Endodermal cell (in vitro differentiated cells): ENCODE results near the gene FOXL3. TPM values are rescaled to one million over a fixed set of nuclear protein-coding genes. Genes with fewer than 3 reads are reported as not detected.

ENCODE experiments used
- DNase-seq: peaks from one replicate; pipeline ENCODE4 v3.0.0-alpha.2; 2017
- H3K27ac ChIP-seq: 2 replicates; pipeline ENCODE4 v1.5.1; 2013; ENCODE audit warnings: mild to moderate bottlenecking, low read depth, low read length, moderate library complexity
- H3K27me3 ChIP-seq: 2 replicates; pipeline ENCODE4 v1.6.1; 2013; ENCODE audit warnings: mild to moderate bottlenecking, low read length, moderate library complexity; ENCODE audit not compliant: insufficient read depth, control insufficient read depth, poor library complexity, severe bottlenecking
- H3K36me3 ChIP-seq: 2 replicates; pipeline ENCODE4 v1.7.0; 2013; ENCODE audit warnings: mild to moderate bottlenecking, low read length, moderate library complexity; ENCODE audit not compliant: control insufficient read depth, insufficient read depth
- H3K4me1 ChIP-seq: one replicate; pipeline ENCODE4 v1.7.0; 2013; ENCODE audit warnings: low read length; ENCODE audit not compliant: control insufficient read depth, insufficient read depth
- H3K4me3 ChIP-seq: 2 replicates; pipeline ENCODE4 v1.5.1; 2013; ENCODE audit warnings: mild to moderate bottlenecking, low read length, moderate library complexity
- H3K9ac ChIP-seq: 2 replicates; pipeline ENCODE4 v1.6.1; 2013; ENCODE audit warnings: mild to moderate bottlenecking, low read length, moderate library complexity; ENCODE audit not compliant: poor library complexity, severe bottlenecking; ENCODE audit errors: extremely low read depth
- H3K9me3 ChIP-seq: 2 replicates; pipeline ENCODE4 v1.6.1; 2013; ENCODE audit warnings: mild to moderate bottlenecking, low read length, moderate library complexity; ENCODE audit not compliant: control insufficient read depth
- H3K27ac Mint-ChIP-seq: 2 replicates; pipeline ENCODE4 v1.8.0; 2020; ENCODE audit warnings: mixed read lengths
- H3K27me3 Mint-ChIP-seq: 2 replicates; pipeline ENCODE4 v1.8.0; 2021; ENCODE audit warnings: mild to moderate bottlenecking, mixed read lengths; ENCODE audit not compliant: insufficient read depth
- H3K36me3 Mint-ChIP-seq: 2 replicates; pipeline ENCODE4 v1.8.0; 2020; ENCODE audit warnings: low read depth, mixed read lengths
- H3K4me1 Mint-ChIP-seq: 2 replicates; pipeline ENCODE4 v1.8.0; 2020; ENCODE audit warnings: mixed read lengths
- H3K4me3 Mint-ChIP-seq: 2 replicates; pipeline ENCODE4 v1.8.0; 2020; ENCODE audit warnings: mild to moderate bottlenecking, moderate library complexity, mixed read lengths
- H3K9me3 Mint-ChIP-seq: 2 replicates; pipeline ENCODE4 v1.8.0; 2020; ENCODE audit warnings: mild to moderate bottlenecking, mixed read lengths
- CTCF ChIP-seq: fragments of 200-600 bp; sonication (generic); conservative IDR thresholded peaks from 2 replicates; pipeline ENCODE4 v1.5.0; 2021; ENCODE audit warnings: antibody characterized with exemption, mild to moderate bottlenecking
- WGBS, 2 experiments: methylation state at CpG; one replicate each; pipeline versions ENCODE4 v1.1.5 to v1.1.7; 2013; ENCODE audit warnings: missing lambda C conversion rate in 2 of 2, mixed read lengths in 1 of 2; ENCODE audit not compliant: insufficient coverage in 1 of 2, insufficient read length in 1 of 2; 5-methylcytosine and 5-hydroxymethylcytosine counted together
- total RNA-seq, 2 donors: library from RNA; stranded (reverse); fragmentation: NEBNext Ultra II Directional in 1 of 2; extraction: Animal tissue kit (Norgen Biotek cat#: 25700) in 1 of 2; gene quantifications; 2 replicates in 1 of 2; 3 replicates in 1 of 2; pipeline ENCODE4 v1.2.1, GENCODE V29; 2021

The FOXL3 gene
- total RNA-seq, 2 donors from 2014 or later: not detected

GRCh38 chr7:278081-278480 is 11.9 kb upstream of the FOXL3 start:
- Mint-ChIP-seq H3K4me1 (no peaks in the 10 kb centered on the region), H3K36me3 (no peaks in the 10 kb centered on the region), H3K27ac (no peak overlapping the region), H3K9me3 (peaks cover 55% of the 10 kb centered on the region), H3K27me3 (peaks cover 20% of the 10 kb centered on the region), H3K4me3 (no peak overlapping the region)
- Histone ChIP-seq H3K4me1 (no peaks in the 10 kb centered on the region), H3K9ac (no peak overlapping the region), H3K27ac (no peak overlapping the region), H3K27me3 (no peaks in the 10 kb centered on the region), H3K36me3 (no peaks in the 10 kb centered on the region), H3K4me3 (no peak overlapping the region), H3K9me3 (peaks cover 24% of the 10 kb centered on the region)
- no peak for DNase-seq
- 91 to 100% methylated on average over 2 to 5 of the region's 5 CpGs for WGBS, 2 experiments
- TF ChIP-seq CTCF: no peak

- peaks cover 37% of the 10 kb centered on the region for H3K9me3 Mint-ChIP-seq
- WGBS, 2 experiments: 85 to 89% methylated on average over 8 to 10 of the region's 10 CpGs
- no peak overlapping the region for H3K4me3 ChIP-seq
- H3K4me1 Mint-ChIP-seq: no peaks in the 10 kb centered on the region
- H3K36me3 Mint-ChIP-seq: no peaks in the 10 kb centered on the region
- no peaks in the 10 kb centered on the region for H3K27me3 ChIP-seq
- H3K27me3 Mint-ChIP-seq: peaks cover 18% of the 10 kb centered on the region
- H3K27ac ChIP-seq: no peak overlapping the region
- H3K4me1 ChIP-seq: no peaks in the 10 kb centered on the region
- no peak overlapping the region for H3K27ac Mint-ChIP-seq
- no peak overlapping the region for H3K4me3 Mint-ChIP-seq
- H3K36me3 ChIP-seq: no peaks in the 10 kb centered on the region
- peaks cover 21% of the 10 kb centered on the region for H3K9me3 ChIP-seq
- H3K9ac ChIP-seq: no peak overlapping the region
- TF ChIP-seq CTCF: no peak
- DNase-seq: no peak
Observed at GRCh38 chr7:279821-280220, 10.1 kb upstream of the FOXL3 start.

- H3K4me3 ChIP-seq: no peak overlapping the region
- no peak overlapping the region for H3K9ac ChIP-seq
- no peak overlapping the region for H3K27ac ChIP-seq
- Mint-ChIP-seq H3K4me3 (no peak overlapping the region), H3K4me1 (no peaks in the 10 kb centered on the region), H3K27ac (no peak overlapping the region), H3K27me3 (peaks cover 23% of the 10 kb centered on the region), H3K9me3 (peaks cover 31% of the 10 kb centered on the region), H3K36me3 (no peaks in the 10 kb centered on the region)
- 86 to 89% methylated on average over 6 to 11 of the region's 11 CpGs for WGBS, 2 experiments
- H3K9me3 ChIP-seq: peaks cover 18% of the 10 kb centered on the region
- no peaks in the 10 kb centered on the region for H3K36me3 ChIP-seq
- TF ChIP-seq CTCF: no peak
- no peaks in the 10 kb centered on the region for H3K27me3 ChIP-seq
- H3K4me1 ChIP-seq: no peaks in the 10 kb centered on the region
- DNase-seq: no peak
Observed at GRCh38 chr7:280461-280860, 9.5 kb upstream of the FOXL3 start.
